HepG2 (cell line): ENCODE results near the gene ZNRF3. TPM values are rescaled to one million over a fixed set of nuclear protein-coding genes. Genes with fewer than 3 reads are reported as not detected.

Experiments used
- ATAC-seq: fragments of 200-7000 bp; cut with Tn5 transposase; 3 replicates; pipeline ENCODE4 v1.9.1; 2020; ENCODE audit warnings: mild to moderate bottlenecking, moderate library complexity
- BruUV-seq: library from RNA; stranded (reverse); fragments of 400-500 nt; replicated peaks from 2 replicates; lab custom pipeline; 2021; lab: Mats Ljungman, UMichigan
- CTCF ChIA-PET: fragments of 300-600 bp; formaldehyde crosslinking; extraction: SDS; loops from one replicate; lab custom pipeline; 2021; ENCODE audit warnings: low total read pairs, inconsistent platforms, low intra/inter-chr PET ratio; lab: Yijun Ruan, JAX
- POLR2A ChIA-PET: fragments of 350-600 bp; sonication (Branson Sonifier 250); formaldehyde crosslinking; loops from one replicate; lab custom pipeline; 2020; ENCODE audit warnings: antibody characterized with exemption, inconsistent platforms; lab: Yijun Ruan, JAX
- DNase-seq: peaks from one replicate; pipeline ENCODE4 v3.0.0-alpha.2; 2015; ENCODE audit warnings: low spot score
- FAIRE-seq: peaks from 3 replicates; lab custom pipeline; 2011; peaks lifted over from hg19 to GRCh38; lab: Jason Lieb, UNC
- H2AFZ ChIP-seq: one replicate; pipeline ENCODE4 v1.6.1; 2011; ENCODE audit warnings: low read length, inconsistent platforms
- H3K27ac ChIP-seq: fragments of 300-600 bp; 3 replicates; pipeline ENCODE4 v1.8.0; 2011; ENCODE audit warnings: mixed run types, mild to moderate bottlenecking, mixed read lengths, low read length, inconsistent platforms; ENCODE audit not compliant: insufficient read depth; ENCODE audit errors: extremely low read length
- H3K27me3 ChIP-seq, 2 experiments: fragments of 200-600 bp in 1 of 2; 2 replicates in 1 of 2; 3 replicates in 1 of 2; pipeline versions ENCODE4 v1.6.0 to v1.8.0; 2011; ENCODE audit warnings: low read length in 2 of 2, mild to moderate bottlenecking in 2 of 2, moderate library complexity in 2 of 2, inconsistent platforms in 1 of 2; ENCODE audit not compliant: insufficient read depth in 2 of 2, control insufficient read depth in 1 of 2
- H3K36me3 ChIP-seq, 2 experiments: fragments of 200-600 bp in 1 of 2; replicated peaks in 1 of 2; 2 replicates in 1 of 2; 3 replicates in 1 of 2; pipeline versions ENCODE4 v1.5.1 to v1.8.0; 2011; ENCODE audit warnings: low read length in 2 of 2, inconsistent platforms in 1 of 2; ENCODE audit not compliant: insufficient read depth in 2 of 2, control insufficient read depth in 1 of 2
- H3K4me1 ChIP-seq: 2 replicates; pipeline ENCODE4 v1.5.1; 2012; ENCODE audit warnings: low read length, inconsistent platforms; ENCODE audit not compliant: insufficient read depth
- H3K4me2 ChIP-seq: 2 replicates; pipeline ENCODE4 v1.6.0; 2011; ENCODE audit warnings: low read depth, low read length, inconsistent platforms
- H3K4me3 ChIP-seq, 3 experiments: fragments of 200-600 bp in 1 of 3; sonication (generic), shearing (Covaris generic) in 1 of 3; replicated peaks in 1 of 3; 2 replicates each; pipeline ENCODE4 v1.5.1; 2011 to 2016; ENCODE audit warnings: low read length in 3 of 3, inconsistent platforms in 2 of 3, low read depth in 2 of 3, mild to moderate bottlenecking in 2 of 3, control low read depth in 1 of 3, mixed read lengths in 1 of 3; ENCODE audit not compliant: insufficient read depth in 1 of 3
- H3K79me2 ChIP-seq: one replicate; pipeline ENCODE4 v1.6.1; 2011; ENCODE audit warnings: low read length, inconsistent platforms; ENCODE audit not compliant: insufficient read depth
- H3K9ac ChIP-seq: 2 replicates; pipeline ENCODE4 v1.6.0; 2011; ENCODE audit warnings: mild to moderate bottlenecking, low read depth, low read length, inconsistent platforms; ENCODE audit not compliant: insufficient read depth
- H3K9me3 ChIP-seq: 2 replicates; pipeline ENCODE4 v1.5.1; 2012; ENCODE audit warnings: mild to moderate bottlenecking, low read length
- H4K20me1 ChIP-seq: 2 replicates; pipeline ENCODE4 v1.6.0; 2011; ENCODE audit warnings: inconsistent platforms, mild to moderate bottlenecking, low read length, moderate library complexity; ENCODE audit not compliant: insufficient read depth
- FOXP4 ChIP-seq: sonication (generic); formaldehyde crosslinking; IDR thresholded peaks from 2 replicates; pipeline ENCODE4 v1.4.0; 2020; ENCODE audit warnings: missing genetic modification reagents
- LCORL ChIP-seq, 2 experiments: fragments of 450-650 bp in 1 of 2; sonication (generic) in 1 of 2; formaldehyde crosslinking in 1 of 2; IDR thresholded peaks; 2 replicates each; pipeline versions ENCODE4 v1.5.0 to v1.6.1; 2017 to 2020; ENCODE audit warnings: antibody characterized with exemption in 1 of 2, missing genetic modification reagents in 1 of 2
- MEF2D ChIP-seq: sonication (generic); formaldehyde crosslinking; IDR thresholded peaks from 2 replicates; pipeline ENCODE4 v1.5.1; 2020; ENCODE audit warnings: mild to moderate bottlenecking, missing genetic modification reagents
- NCOA1 ChIP-seq: sonication (generic); formaldehyde crosslinking; IDR thresholded peaks from 2 replicates; pipeline ENCODE4 v1.9.0; 2021; ENCODE audit warnings: missing genetic modification reagents
- NCOA2 ChIP-seq: sonication (generic); formaldehyde crosslinking; IDR thresholded peaks from 2 replicates; pipeline ENCODE4 v1.8.0; 2022; ENCODE audit warnings: inconsistent platforms
- NR2C2 ChIP-seq: sonication (generic); formaldehyde crosslinking; IDR thresholded peaks from 2 replicates; pipeline ENCODE4 v1.4.0; 2020; ENCODE audit warnings: missing genetic modification reagents, mild to moderate bottlenecking, moderate library complexity, borderline replicate concordance
- NR2F1 ChIP-seq, 2 experiments: fragments of 450-650 bp in 1 of 2; formaldehyde crosslinking in 1 of 2; IDR thresholded peaks; 2 replicates each; pipeline versions ENCODE4 v1.5.0 to v1.6.1; 2016 to 2020; ENCODE audit warnings: mild to moderate bottlenecking in 1 of 2, missing compliant biosample characterization in 1 of 2, missing genetic modification reagents in 1 of 2, moderate library complexity in 1 of 2
- PREB ChIP-seq: sonication (generic); formaldehyde crosslinking; IDR thresholded peaks from 2 replicates; pipeline ENCODE4 v1.4.0; 2020; ENCODE audit warnings: missing genetic modification reagents
- SALL1 ChIP-seq: sonication (generic); formaldehyde crosslinking; IDR thresholded peaks from 2 replicates; pipeline ENCODE4 v1.8.0; 2022; ENCODE audit warnings: mild to moderate bottlenecking, missing genetic modification reagents
- SOX13 ChIP-seq, 3 experiments: fragments of 450-650 bp in 1 of 3; sonication (generic) in 1 of 3; formaldehyde crosslinking in 1 of 3; IDR thresholded peaks in 2 of 3; conservative IDR thresholded peaks in 1 of 3; 2 replicates each; pipeline versions ENCODE4 v1.5.0 to v1.6.1; 2016 to 2020; ENCODE audit warnings: antibody characterized with exemption in 1 of 3, mild to moderate bottlenecking in 1 of 3, missing compliant biosample characterization in 1 of 3, missing genetic modification reagents in 1 of 3, moderate library complexity in 1 of 3
- SOX6 ChIP-seq, 2 experiments: fragments of 450-650 bp in 1 of 2; sonication (generic) in 1 of 2; formaldehyde crosslinking in 1 of 2; IDR thresholded peaks; 2 replicates each; pipeline versions ENCODE4 v1.4.0 to v1.6.1; 2017 to 2020; ENCODE audit warnings: antibody characterized with exemption in 1 of 2, mild to moderate bottlenecking in 1 of 2, missing genetic modification reagents in 1 of 2
- TOE1 ChIP-seq: sonication (generic); formaldehyde crosslinking; IDR thresholded peaks from 2 replicates; pipeline ENCODE4 v1.4.0; 2020; ENCODE audit warnings: mild to moderate bottlenecking, missing genetic modification reagents
- ZNF263 ChIP-seq: sonication (generic); formaldehyde crosslinking; IDR thresholded peaks from 2 replicates; pipeline ENCODE4 v1.4.0; 2020; ENCODE audit warnings: missing genetic modification reagents
- ZSCAN5A ChIP-seq: sonication (generic); formaldehyde crosslinking; IDR thresholded peaks from 2 replicates; pipeline ENCODE4 v1.8.0; 2022; ENCODE audit warnings: mild to moderate bottlenecking, missing genetic modification reagents, borderline replicate concordance
- WGBS: methylation state at CpG from one replicate; pipeline ENCODE4 v1.1.6; 2017; ENCODE audit warnings: low lambda C conversion rate; 5-methylcytosine and 5-hydroxymethylcytosine counted together
- in situ Hi-C: cut with HindIII; loops from 2 replicates; pipeline ENCODE4 v1.10.0; 2017; ENCODE audit warnings: low pct_unique_long_range_greater_than_20kb; ENCODE audit not compliant: extremely low pct_ligation_motif_present
- intact Hi-C: fragments of 100-400 bp; cut with micrococcal nuclease; formaldehyde crosslinking; loops from one replicate; pipeline ENCODE4 v1.10.0; 2022; ENCODE audit not compliant: unreplicated experiment
- polyA plus RNA-seq, 8 experiments: library from polyadenylated mRNA; depleted of rRNA in 3 of 8; stranded (reverse) in 7 of 8; unstranded in 1 of 8; fragments of >200 nt; fragmentation: Illumina TruSeq in 4 of 8; extraction: Trizol in 4 of 8; gene quantifications; 2 replicates each; pipeline versions ENCODE4 v1.2.1 to v1.2.3, GENCODE V29; 2011 to 2016; ENCODE audit warnings: low read depth in 4 of 8, missing spikeins in 1 of 8, mixed read lengths in 1 of 8; ENCODE audit not compliant: insufficient read depth in 1 of 8
- total RNA-seq, 5 experiments: library from RNA; depleted of rRNA; stranded (reverse); fragments of >200 nt; fragmentation: Illumina TruSeq; extraction: Trizol; gene quantifications; 2 replicates each; pipeline ENCODE4 v1.2.3, GENCODE V29; 2016; ENCODE audit warnings: low read depth in 1 of 5
- TF ChIP-seq, protein P1 (sequence below): sonication (generic); formaldehyde crosslinking; IDR thresholded peaks from 2 replicates; pipeline ENCODE4 v1.8.1; 2023; ENCODE audit warnings: mild to moderate bottlenecking, missing genetic modification reagents

ZNRF3 gene
- total and polyA plus RNA-seq, 2 of the 13 experiments (the other 11 are each of a cell fraction or from before 2014, with no cell fraction given), result 20.3 to 36.7 TPM

DNA sequence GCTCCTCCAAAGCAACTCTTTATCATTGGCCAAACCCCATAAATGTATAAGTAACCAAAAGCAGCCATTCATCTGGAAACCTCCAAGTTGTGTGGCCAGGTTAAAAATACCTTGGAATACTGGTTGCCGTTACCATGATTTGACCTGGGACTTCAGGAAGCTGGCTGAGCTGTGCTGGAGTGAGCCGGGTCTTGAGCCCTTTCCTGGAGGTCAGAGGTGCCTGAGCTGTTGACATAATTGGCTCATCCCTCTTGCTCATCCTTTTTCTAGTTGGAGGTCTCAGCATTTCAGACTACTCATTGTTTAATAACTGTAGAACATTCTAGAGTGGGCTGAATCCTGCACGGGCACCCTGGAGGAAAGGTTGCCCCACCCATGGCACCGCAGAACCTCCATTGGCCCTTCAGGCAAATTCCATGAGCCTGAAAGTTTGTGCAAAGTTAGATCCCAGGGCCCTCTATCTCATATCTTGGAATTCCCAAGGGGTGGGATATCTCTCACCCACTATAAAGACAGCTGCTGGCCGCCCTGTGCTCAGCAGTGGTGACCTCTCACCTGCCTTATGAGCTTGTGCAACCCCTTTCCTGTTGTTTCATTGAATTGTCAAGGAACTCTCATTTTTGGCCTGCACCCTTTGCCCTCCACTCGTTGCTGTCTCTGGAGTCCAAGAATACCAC lies 101.2 kb downstream of the ZNRF3 start:
- Histone ChIP-seq H3K36me3 (peaks cover 22 to 50% of the 10 kb centered on the region in 2 experiments), H3K4me1 (peaks cover 93% of the 10 kb centered on the region), H2AFZ (no peak overlapping the region), H3K27me3 (no peaks in the 10 kb centered on the region), H4K20me1 (no peaks in the 10 kb centered on the region), H3K79me2 (peaks cover 90% of the 10 kb centered on the region), H3K4me3 (no peak overlapping the region), H3K4me2 (no peak overlapping the region; the same call in 1 of the 2 replicates), H3K9me3 (peaks cover 7% of the 10 kb centered on the region; the same call in 1 of the 2 replicates), H3K27ac (peak overlapping the region; percentile 87), H3K9ac (no peak overlapping the region)
- POLR2A ChIA-PET, result interaction anchor here (4.0 to 4.2 kb wide), 2 partner anchors 19 to 46 kb away, joined by 26 to 32 read pairs; no protein-coding TSS in a partner anchor
- CTCF ChIA-PET, result no interaction called here
- no peak for ATAC-seq
- no peak for FAIRE-seq
- no TSS peak for BruUV-seq
- no peak for DNase-seq
- in situ Hi-C loops (no loop called here), intact Hi-C loops (no loop called here)
- WGBS, result 60% methylated on average over 6 of the region's 6 CpGs
- TF ChIP-seq PREB (CRISPR knock-in tag), result no peak
- TF ChIP-seq FOXP4 (CRISPR knock-in tag), result 0 out of 2 replicates have a peak, but pooled peaks have one; percentile 15
- TF ChIP-seq SOX6 (IDR thresholded peaks at IDR 0.05), result no peak
- TF ChIP-seq SOX6 (CRISPR knock-in tag; IDR thresholded peaks at IDR 0.05), result peak; percentile 26; the same call in 1 of the 2 replicates
- 0 out of 2 replicates have a peak, but pooled peaks have one; percentile 21 for TF ChIP-seq MEF2D (CRISPR knock-in tag)
- peak; percentile 59; the same call in 1 of the 2 replicates for TF ChIP-seq ZNF263 (CRISPR knock-in tag)
- TF ChIP-seq SALL1 (CRISPR knock-in tag), result 0 out of 2 replicates have a peak, but pooled peaks have one; percentile 28
- TF ChIP-seq NR2F1 (CRISPR knock-in tag; IDR thresholded peaks at IDR 0.05), result peak; percentile 35 to 59; a peak in 3 of 4 replicates
- peak; percentile 54; the same call in 1 of the 2 replicates for TF ChIP-seq NR2C2 (CRISPR knock-in tag)
- TF ChIP-seq NCOA1 (CRISPR knock-in tag), result 0 out of 2 replicates have a peak, but pooled peaks have one; percentile 20
- no peak for TF ChIP-seq TOE1 (CRISPR knock-in tag)
- TF ChIP-seq SOX13 (IDR thresholded peaks at IDR 0.05), result no peak
- peak in 1 of 2 experiments; percentile 26; a peak in 1 of 4 replicates for TF ChIP-seq SOX13 (CRISPR knock-in tag; conservative IDR thresholded peaks at IDR 0.05 in 1 of 2, IDR thresholded peaks at IDR 0.05 in 1 of 2)
- 0 out of 2 replicates have a peak, but pooled peaks have one; percentile 13 for TF ChIP-seq NCOA2 (CRISPR knock-in tag)
- 0 out of 2 replicates have a peak, but pooled peaks have one; percentile 57 for TF ChIP-seq ZSCAN5A (CRISPR knock-in tag)
- no peak for TF ChIP-seq LCORL (IDR thresholded peaks at IDR 0.05)
- TF ChIP-seq LCORL (CRISPR knock-in tag; IDR thresholded peaks at IDR 0.05), result 0 out of 2 replicates have a peak, but pooled peaks have one; percentile 26
- TF ChIP-seq, protein P1, sequence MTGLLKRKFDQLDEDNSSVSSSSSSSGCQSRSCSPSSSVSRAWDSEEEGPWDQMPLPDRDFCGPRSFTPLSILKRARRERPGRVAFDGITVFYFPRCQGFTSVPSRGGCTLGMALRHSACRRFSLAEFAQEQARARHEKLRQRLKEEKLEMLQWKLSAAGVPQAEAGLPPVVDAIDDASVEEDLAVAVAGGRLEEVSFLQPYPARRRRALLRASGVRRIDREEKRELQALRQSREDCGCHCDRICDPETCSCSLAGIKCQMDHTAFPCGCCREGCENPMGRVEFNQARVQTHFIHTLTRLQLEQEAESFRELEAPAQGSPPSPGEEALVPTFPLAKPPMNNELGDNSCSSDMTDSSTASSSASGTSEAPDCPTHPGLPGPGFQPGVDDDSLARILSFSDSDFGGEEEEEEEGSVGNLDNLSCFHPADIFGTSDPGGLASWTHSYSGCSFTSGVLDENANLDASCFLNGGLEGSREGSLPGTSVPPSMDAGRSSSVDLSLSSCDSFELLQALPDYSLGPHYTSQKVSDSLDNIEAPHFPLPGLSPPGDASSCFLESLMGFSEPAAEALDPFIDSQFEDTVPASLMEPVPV (CRISPR knock-in tag), result no peak
